OCI-LY1 (cell line): Measurements from ENCODE around the gene RREB1.

Experiments used
- H2AFZ ChIP-seq: fragments of 200-600 bp; sonication (generic), shearing (Covaris generic); 2 replicates; pipeline ENCODE4 v1.6.0; 2014; ENCODE audit warnings: antibody characterized with exemption, mild to moderate bottlenecking, low read length
- H3F3A ChIP-seq: fragments of 200-600 bp; sonication (generic), shearing (Covaris generic); 2 replicates; pipeline ENCODE4 v1.6.0; 2014; ENCODE audit warnings: mild to moderate bottlenecking, antibody characterized with exemption, low read length, moderate library complexity; ENCODE audit not compliant: insufficient read depth
- H3K27ac ChIP-seq: fragments of 200-600 bp; sonication (generic); 2 replicates; pipeline ENCODE4 v1.5.1; 2014; ENCODE audit warnings: low read length, mixed run types, mild to moderate bottlenecking, low read depth; ENCODE audit not compliant: poor library complexity, severe bottlenecking
- H3K27me3 ChIP-seq: fragments of 200-600 bp; sonication (generic); 2 replicates; pipeline ENCODE4 v1.6.0; 2014; ENCODE audit warnings: antibody characterized with exemption, mild to moderate bottlenecking, low read length, moderate library complexity; ENCODE audit not compliant: insufficient read depth
- H3K36me3 ChIP-seq: fragments of 200-600 bp; sonication (generic); 2 replicates; pipeline ENCODE4 v1.6.1; 2014; ENCODE audit warnings: mild to moderate bottlenecking, antibody characterized with exemption, low read length, moderate library complexity, mixed read lengths; ENCODE audit not compliant: insufficient read depth
- H3K4me1 ChIP-seq: fragments of 200-600 bp; sonication (generic); 2 replicates; pipeline ENCODE4 v1.5.1; 2014; ENCODE audit warnings: mild to moderate bottlenecking, low read length, moderate library complexity; ENCODE audit not compliant: insufficient read depth, severe bottlenecking
- H3K4me2 ChIP-seq: fragments of 200-600 bp; sonication (generic), shearing (Covaris generic); 2 replicates; pipeline ENCODE4 v1.6.1; 2014; ENCODE audit warnings: low read length
- H3K4me3 ChIP-seq: fragments of 200-600 bp; sonication (generic); 2 replicates; pipeline ENCODE4 v1.5.1; 2014; ENCODE audit warnings: low read length, low read depth, mild to moderate bottlenecking, mixed read lengths; ENCODE audit not compliant: poor library complexity, severe bottlenecking
- H3K79me2 ChIP-seq: fragments of 200-600 bp; shearing (Covaris generic); 2 replicates; pipeline ENCODE4 v1.6.1; 2016; ENCODE audit warnings: mixed run types, low read length, mixed read lengths; ENCODE audit not compliant: insufficient read depth
- H3K9ac ChIP-seq: fragments of 200-600 bp; sonication (generic), shearing (Covaris generic); 2 replicates; pipeline ENCODE4 v1.6.1; 2014; ENCODE audit warnings: mild to moderate bottlenecking, low read length, mixed read lengths
- H3K9me2 ChIP-seq: fragments of 200-600 bp; sonication (generic), shearing (Covaris generic); 2 replicates; pipeline ENCODE4 v1.6.1; 2014; ENCODE audit warnings: low read depth, mild to moderate bottlenecking, low read length, mixed read lengths
- H3K9me3 ChIP-seq: fragments of 200-600 bp; shearing (Covaris generic); 2 replicates; pipeline ENCODE4 v1.6.1; 2014; ENCODE audit warnings: low read length, mixed read lengths
- H4K20me1 ChIP-seq: fragments of 200-600 bp; sonication (generic), shearing (Covaris generic); 2 replicates; pipeline ENCODE4 v1.6.0; 2016; ENCODE audit warnings: mild to moderate bottlenecking, low read length; ENCODE audit not compliant: insufficient read depth
- EZH2 ChIP-seq: fragments of 200-600 bp; sonication (generic), shearing (Covaris generic); IDR thresholded peaks from 2 replicates; pipeline ENCODE4 v1.8.0; 2017; ENCODE audit warnings: borderline replicate concordance, mixed run types, mild to moderate bottlenecking, antibody characterized with exemption, low read length, moderate library complexity, mixed read lengths
- TF ChIP-seq, protein P1 (sequence below): fragments of 200-600 bp; sonication (generic), shearing (Covaris generic); IDR thresholded peaks from 2 replicates; pipeline ENCODE4 v1.5.1; 2017; ENCODE audit warnings: mild to moderate bottlenecking, antibody characterized with exemption, low read length, moderate library complexity, mixed read lengths

Gene RREB1

DNA sequence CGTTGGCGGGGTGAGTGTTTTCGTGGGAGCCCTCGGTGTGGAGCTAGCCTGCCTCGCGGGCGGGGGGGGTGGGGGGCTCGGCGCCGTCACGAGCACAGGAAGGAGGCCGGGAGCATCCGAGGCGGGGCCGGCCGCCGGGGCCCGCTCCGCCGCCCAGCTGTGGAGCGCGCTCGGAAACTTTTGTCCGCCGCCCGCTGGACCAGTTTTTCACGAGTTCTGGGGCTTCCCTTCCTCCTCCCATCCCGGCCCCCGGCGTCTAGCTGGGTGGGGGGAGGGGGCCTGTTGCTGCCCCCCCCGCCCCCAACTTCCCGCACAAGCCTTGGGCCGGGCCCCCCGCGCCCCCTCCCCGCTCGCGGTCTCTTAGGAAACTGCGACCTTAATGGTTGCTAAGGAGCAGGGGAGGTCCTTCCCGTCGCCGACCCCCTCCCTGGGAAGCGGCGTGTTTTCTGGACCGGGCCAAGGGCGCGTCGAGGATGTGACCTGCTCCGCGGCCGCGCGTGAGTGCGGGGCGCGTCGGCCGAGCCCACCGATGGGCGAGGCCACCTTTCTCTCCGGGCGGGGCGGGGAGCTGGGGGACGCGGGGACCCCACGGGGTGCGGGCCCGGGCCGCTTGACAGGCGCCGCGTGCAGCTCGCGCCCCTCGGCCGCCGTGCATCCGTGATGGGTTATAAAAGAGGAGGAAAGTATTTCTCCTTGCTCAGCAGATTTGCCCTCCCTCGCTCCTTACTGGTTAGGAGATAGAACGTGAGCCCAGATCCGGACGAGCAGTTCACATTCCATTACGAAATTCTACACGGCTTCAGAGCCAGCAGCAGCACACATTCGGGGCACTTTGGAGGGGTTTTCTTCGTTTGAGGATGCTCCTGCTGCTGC lies 1.4 kb downstream of the RREB1 start:
- Histone ChIP-seq H3K27me3 (no peaks in the 10 kb centered on the region), H3K27ac (no peak overlapping the region), H4K20me1 (no peaks in the 10 kb centered on the region), H3K9me3 (no peaks in the 10 kb centered on the region), H3K4me3 (peak overlapping the region; percentile 88), H3K79me2 (peaks cover 15% of the 10 kb centered on the region), H3K4me1 (peaks cover 61% of the 10 kb centered on the region), H3K36me3 (no peaks in the 10 kb centered on the region), H3F3A (0 out of 2 replicates have a peak, but pooled peaks cover 4% of the 10 kb centered on the region), H3K9me2 (no peaks in the 10 kb centered on the region), H2AFZ (no peak overlapping the region), H3K4me2 (peak overlapping the region; percentile 74), H3K9ac (peak overlapping the region; percentile 89)
- TF ChIP-seq, protein P1, sequence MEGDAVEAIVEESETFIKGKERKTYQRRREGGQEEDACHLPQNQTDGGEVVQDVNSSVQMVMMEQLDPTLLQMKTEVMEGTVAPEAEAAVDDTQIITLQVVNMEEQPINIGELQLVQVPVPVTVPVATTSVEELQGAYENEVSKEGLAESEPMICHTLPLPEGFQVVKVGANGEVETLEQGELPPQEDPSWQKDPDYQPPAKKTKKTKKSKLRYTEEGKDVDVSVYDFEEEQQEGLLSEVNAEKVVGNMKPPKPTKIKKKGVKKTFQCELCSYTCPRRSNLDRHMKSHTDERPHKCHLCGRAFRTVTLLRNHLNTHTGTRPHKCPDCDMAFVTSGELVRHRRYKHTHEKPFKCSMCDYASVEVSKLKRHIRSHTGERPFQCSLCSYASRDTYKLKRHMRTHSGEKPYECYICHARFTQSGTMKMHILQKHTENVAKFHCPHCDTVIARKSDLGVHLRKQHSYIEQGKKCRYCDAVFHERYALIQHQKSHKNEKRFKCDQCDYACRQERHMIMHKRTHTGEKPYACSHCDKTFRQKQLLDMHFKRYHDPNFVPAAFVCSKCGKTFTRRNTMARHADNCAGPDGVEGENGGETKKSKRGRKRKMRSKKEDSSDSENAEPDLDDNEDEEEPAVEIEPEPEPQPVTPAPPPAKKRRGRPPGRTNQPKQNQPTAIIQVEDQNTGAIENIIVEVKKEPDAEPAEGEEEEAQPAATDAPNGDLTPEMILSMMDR, result no peak
- no peak for TF ChIP-seq EZH2

DNA sequence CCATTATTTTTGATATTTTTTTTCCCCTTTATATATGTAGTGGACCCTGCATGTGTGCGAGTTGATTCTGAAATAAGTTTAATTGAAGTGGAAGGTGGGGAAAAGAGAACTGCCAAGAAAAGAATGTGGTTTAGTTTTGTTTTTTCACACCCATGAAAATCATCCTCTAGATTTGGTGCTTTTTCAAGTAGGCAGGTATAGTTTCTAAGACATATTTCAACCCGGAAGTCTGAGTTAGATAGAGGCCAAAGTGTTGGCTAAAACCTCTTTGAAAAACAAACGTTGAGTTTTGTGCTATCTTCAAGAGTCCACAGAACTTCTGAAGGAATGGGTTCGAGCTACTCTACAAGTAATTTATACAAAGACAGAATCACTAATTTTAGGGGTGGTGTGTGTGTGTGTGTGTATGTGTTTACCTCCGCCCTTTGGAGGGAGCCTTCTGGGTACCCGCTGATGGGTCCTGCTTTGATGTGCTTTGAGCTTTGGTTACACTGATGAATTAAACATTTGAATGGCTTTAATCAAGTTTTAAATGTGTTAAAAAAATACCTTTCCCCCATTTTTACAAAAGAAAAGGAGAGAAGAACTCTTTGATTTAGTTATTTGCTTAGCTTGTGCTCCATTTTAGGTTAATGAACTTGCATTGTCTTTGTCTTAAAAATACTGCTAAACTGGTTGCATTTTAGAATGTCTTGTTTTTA lies 2.5 kb downstream of the RREB1 start:
- no peak overlapping the region for H2AFZ ChIP-seq
- no peaks in the 10 kb centered on the region for H3K9me3 ChIP-seq
- TF ChIP-seq, protein P1, result no peak
- TF ChIP-seq EZH2, result no peak
- H3K4me1 ChIP-seq, result peaks cover 71% of the 10 kb centered on the region
- H3F3A ChIP-seq, result 0 out of 2 replicates have a peak, but pooled peaks cover 4% of the 10 kb centered on the region
- peak overlapping the region; percentile 74 for H3K4me2 ChIP-seq
- no peaks in the 10 kb centered on the region for H4K20me1 ChIP-seq
- peak overlapping the region; percentile 88 for H3K4me3 ChIP-seq
- H3K27me3 ChIP-seq, result no peaks in the 10 kb centered on the region
- H3K9me2 ChIP-seq, result no peaks in the 10 kb centered on the region
- peak overlapping the region; percentile 89; the same call in 1 of the 2 replicates for H3K9ac ChIP-seq
- peaks cover 15% of the 10 kb centered on the region for H3K79me2 ChIP-seq
- no peaks in the 10 kb centered on the region for H3K36me3 ChIP-seq
- H3K27ac ChIP-seq, result no peak overlapping the region

DNA sequence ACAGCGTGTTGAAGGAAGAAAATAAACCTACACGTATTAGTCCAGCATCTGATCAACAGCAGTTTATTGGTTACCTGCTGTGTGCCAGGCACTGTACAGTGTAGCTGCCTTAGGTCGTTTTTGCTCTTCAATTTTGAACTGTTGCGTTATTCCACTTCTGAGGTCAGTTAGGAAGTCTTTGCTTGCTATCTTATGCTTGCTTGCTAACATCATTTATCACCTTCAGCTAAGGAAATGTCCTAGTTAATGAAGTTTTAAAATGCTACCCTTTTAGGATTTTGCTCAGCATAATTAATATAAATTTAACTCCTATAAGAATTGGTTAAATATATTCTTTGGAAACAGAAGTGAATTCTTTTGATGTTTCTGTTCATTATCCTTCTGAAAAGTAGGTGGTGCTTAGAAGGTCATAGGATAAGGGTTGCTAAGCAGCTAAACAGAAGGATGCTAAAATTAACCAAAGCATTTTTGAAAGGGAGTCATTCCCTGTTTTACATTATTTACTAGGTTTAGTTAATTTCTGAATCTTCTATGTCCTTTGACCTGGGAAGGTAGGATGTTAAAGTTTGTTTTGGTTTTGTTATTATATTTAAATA lies 3.4 kb downstream of the RREB1 start:
- H4K20me1 ChIP-seq, result no peaks in the 10 kb centered on the region
- no peak overlapping the region for H3K27ac ChIP-seq
- peaks cover 81% of the 10 kb centered on the region for H3K4me1 ChIP-seq

More for the DNA sequence above, 3.4 kb downstream of the RREB1 start:
- Histone ChIP-seq H3K9ac (no peak overlapping the region), H2AFZ (no peak overlapping the region), H3K4me2 (peak overlapping the region; percentile 74; the same call in 1 of the 2 replicates), H3K9me2 (no peaks in the 10 kb centered on the region), H3K27me3 (no peaks in the 10 kb centered on the region), H3K79me2 (peaks cover 15% of the 10 kb centered on the region), H3K36me3 (no peaks in the 10 kb centered on the region), H3F3A (no peaks in the 10 kb centered on the region), H3K4me3 (no peak overlapping the region), H3K9me3 (no peaks in the 10 kb centered on the region)
- TF ChIP-seq EZH2, result no peak
- TF ChIP-seq, protein P1, result no peak
